Skeletal muscle cell (primary cell): Measurements from ENCODE around the gene MPZL1.
"Not testable (repeated sequence)": the region's sequence is repeated elsewhere in the genome, so short reads cannot be mapped to it uniquely, and the experiment has no call there.

Experiments
- DNase-seq: peaks from one replicate; pipeline ENCODE4 v3.0.0-alpha.2; 2010; ENCODE audit warnings: low read depth
- H3K4me3 ChIP-seq: 2 replicates; pipeline ENCODE4 v1.5.1; 2011; ENCODE audit warnings: low read depth, mild to moderate bottlenecking, control low read depth, low read length, moderate library complexity

The MPZL1 gene

DNA sequence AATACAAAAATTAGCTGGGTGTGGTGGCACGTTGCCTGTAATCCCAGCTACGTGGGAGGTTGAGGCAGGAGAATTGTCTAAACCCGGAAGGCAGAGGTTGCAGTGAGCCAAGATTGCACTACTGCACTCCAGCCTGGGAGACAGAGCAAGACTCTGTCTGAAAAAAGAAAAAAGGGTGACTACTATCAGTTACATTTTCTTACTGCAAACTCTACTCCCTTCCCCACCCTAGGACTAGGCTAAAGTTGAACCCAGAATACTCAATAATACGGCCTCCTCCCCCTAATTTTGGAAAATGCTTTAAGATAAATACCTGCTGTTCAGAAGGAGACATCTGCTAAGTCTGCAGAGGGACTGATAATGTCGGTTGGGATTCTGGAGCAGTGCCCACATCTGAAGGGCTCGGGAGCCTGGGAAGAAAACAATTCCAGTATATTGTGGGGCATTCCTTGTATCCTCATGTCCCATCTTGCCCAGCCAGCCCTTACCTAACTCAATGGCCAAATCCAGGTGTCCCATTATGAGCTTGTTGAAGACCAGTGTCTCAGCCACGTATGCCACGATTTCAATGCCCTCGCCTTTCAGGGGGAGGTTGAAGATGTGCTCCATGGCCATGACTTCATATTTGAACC lies 102.5 kb downstream of the MPZL1 start:
- H3K4me3 ChIP-seq, result no peak overlapping the region
- DNase-seq, result no peak

DNA sequence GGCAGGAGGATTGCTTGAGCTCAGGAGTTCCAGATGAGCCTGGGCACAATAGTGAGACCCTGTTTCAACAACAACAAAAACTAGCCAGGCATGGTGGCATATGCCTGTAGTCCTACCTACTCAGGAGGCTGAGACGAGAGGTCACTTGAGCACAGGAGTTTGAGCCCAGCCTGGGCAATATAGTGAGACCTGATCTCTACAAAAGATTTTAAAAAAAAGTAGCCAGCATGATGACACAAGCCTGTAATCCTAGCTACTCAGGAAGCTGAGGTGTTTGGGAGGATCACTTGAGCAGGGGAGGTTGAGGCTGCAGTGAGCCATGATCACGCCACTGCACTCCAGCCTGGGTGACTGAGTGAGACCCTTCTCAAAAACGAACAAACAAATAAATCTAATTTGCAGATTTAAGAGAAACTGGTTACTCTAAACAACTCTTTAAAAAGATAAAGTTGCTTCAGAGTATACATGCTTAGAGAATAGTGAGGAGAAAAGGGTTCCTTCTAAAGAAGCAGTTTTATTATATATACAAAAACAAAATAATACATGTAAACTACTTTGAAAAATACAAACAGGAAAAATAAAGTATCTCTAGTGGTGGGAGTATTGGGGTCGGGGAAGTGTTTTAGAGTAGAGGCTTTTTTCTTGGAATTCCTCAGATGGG lies 103.8 kb downstream of the MPZL1 start:
- H3K4me3 ChIP-seq, result no peak overlapping the region
- DNase-seq, result no peak

DNA sequence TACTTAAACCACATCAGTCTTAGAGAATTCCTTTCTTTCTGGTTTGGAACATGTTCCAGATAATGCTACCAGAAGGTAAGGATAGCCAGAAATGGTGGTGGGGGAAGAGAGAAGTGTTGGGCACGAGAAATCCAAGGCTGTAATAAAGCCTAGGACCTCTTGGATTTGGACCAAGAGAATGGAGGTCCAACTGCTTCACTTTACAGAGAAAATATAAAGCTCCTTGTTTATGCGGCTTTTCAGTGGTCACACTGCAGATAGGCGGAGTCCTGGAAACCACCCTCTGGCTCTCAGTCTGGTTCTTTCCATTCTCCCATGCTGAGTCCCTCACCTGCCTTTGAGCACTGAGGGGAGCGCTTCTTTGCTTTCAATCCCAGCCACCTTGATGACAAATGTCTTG lies 104.3 kb downstream of the MPZL1 start:
- no peak overlapping the region for H3K4me3 ChIP-seq
- DNase-seq, result no peak

DNA sequence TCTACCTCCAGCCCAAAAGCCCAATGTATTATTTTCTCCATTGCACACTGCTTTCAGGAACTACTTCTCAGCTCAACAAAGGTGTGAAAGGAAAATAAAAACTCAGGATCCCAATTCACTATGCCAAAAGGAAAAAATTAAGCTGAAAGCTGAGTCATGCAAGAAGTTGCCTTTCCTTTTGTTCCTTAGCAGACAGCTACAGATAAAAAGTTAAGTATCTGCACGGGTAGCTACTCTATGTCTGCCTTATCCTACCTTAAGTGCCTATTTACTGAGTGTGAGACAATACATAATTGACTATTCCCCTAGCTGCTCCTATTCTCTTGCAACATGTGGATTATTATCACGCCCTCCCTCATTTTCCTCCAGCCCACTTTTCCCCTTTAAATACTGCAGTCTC lies 108.1 kb downstream of the MPZL1 start:
- no peak for DNase-seq
- no peak overlapping the region for H3K4me3 ChIP-seq

GRCh38 chr1:167830668-167831067 lies 108.9 kb downstream of the MPZL1 start:
- H3K4me3 ChIP-seq, DNase-seq: not testable (repeated sequence)

GRCh38 chr1:167832693-167833092 lies 110.9 kb downstream of the MPZL1 start:
- DNase-seq, result no peak
- no peak overlapping the region for H3K4me3 ChIP-seq

- H3K4me3 ChIP-seq, result no peak overlapping the region
- DNase-seq, result no peak
These were observed 112.1 kb downstream of the MPZL1 start for GRCh38 chr1:167833904-167834303.

- DNase-seq, result no peak
- no peak overlapping the region for H3K4me3 ChIP-seq
These were observed 114.4 kb downstream of the MPZL1 start for GRCh38 chr1:167836197-167836596.

- DNase-seq, result no peak
- no peak overlapping the region for H3K4me3 ChIP-seq
These were observed 115.5 kb downstream of the MPZL1 start for GRCh38 chr1:167837326-167837725.

GRCh38 chr1:167839009-167839408 lies 117.2 kb downstream of the MPZL1 start:
- H3K4me3 ChIP-seq, result no peak overlapping the region
- no peak for DNase-seq
